Measurements from ENCODE around the gene LGALS3BP. TPM values are rescaled to one million over a fixed set of nuclear protein-coding genes. Genes with fewer than 3 reads are reported as not detected.

The LGALS3BP gene
- polyA plus RNA-seq, 1 donor = 325 TPM

DNA sequence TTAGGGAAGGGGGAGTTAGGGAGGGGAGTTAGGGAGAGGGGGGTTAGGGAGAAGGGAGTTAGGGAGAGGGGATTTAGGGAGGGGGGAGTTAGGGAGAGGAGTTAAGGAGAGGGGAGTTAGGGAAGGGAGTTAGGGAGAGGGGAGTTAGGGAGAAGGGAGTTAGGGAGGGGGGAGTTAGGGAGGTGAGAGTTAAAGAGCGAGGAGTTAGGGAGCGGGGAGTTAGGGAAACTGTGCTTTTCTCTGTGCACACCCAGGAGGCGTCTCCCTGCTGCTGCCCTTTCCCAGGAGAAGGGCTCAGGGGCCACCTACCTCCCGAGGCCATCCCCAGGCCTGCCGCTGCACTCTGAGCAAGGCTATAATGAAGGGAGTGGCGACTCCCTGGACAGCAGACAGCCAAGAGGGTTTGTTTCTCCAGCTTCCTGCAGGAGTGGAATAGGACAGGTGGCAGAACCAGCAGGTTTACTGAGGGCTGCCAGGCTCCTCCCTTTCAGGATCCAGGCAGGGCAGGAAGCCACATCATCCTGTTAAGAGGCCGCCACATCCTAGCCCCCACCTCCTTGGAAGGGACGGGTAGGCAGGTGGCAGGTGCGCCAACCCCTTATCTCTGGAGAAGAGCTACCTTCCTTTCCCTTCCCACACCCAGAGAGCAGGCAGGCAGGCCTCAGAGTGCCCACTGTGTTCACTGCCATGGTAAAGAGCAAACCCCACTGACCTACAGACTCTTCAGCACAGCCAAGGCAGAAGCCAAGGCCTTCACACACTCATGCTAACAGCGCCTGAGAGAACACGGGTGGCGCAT lies 25.5 kb upstream of the LGALS3BP start:
- no peak overlapping the region for H3K4me3 ChIP-seq (ENCODE audit: low read length)
- peak; percentile 74 to 87 for DNase-seq

DNA sequence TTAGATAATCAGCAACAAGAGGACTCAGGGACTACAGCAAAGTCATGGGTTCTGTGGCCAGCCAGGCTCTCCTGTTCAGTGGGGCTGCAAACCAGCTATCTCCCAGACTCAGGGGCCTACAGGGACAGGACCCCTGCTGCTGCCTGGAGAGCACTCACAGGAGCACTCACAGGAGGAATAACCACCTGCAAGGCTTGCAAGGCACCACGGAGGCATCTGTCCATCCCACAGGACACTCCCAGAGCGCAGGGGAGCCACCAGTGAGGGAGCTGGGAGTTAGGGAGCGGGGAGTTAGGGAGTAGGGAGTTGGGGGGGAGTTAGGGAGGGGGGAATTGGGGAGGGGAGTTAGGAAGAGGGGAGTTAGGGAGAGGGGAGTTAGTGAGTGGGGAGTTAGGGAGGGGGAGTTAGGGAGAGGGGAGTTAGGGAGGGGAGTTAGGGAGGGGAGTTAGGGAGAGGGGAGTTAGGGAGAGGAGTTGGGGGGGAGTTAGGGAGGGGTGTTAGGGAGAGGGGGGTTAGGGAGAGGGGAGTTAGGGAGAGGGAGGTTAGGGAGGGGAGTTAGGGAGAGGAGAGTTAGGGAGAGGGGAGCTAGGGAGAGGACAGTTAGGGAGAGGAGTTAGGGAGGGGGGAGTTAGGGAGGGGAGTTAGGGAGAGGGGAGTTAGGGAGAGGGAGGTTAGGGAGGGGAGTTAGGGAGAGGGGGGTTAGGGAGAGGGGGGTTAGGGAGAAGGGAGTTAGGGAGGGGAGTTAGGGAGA lies 24.1 kb upstream of the LGALS3BP start:
- Histone ChIP-seq H3K27ac (ENCODE audit: low read length) (no peak overlapping the region), H3K4me3 (ENCODE audit: low read length) (no peak overlapping the region), H3K36me3 (ENCODE audit: control insufficient read depth, insufficient read depth, low read length) (peaks cover 32% of the 10 kb centered on the region), H3K27me3 (ENCODE audit: control insufficient read depth, insufficient read depth, low read length) (no peaks in the 10 kb centered on the region), H3K4me1 (ENCODE audit: control insufficient read depth, insufficient read depth, low read length) (peaks cover 26% of the 10 kb centered on the region), H3K9me3 (ENCODE audit: control insufficient read depth, low read depth, low read length) (no peaks in the 10 kb centered on the region)
- WGBS (ENCODE audit: insufficient coverage, low lambda C conversion rate) = no CpG with 5 or more reads among the region's 3 CpGs
- no peak for DNase-seq

More for the DNA sequence above, 25.5 kb upstream of the LGALS3BP start:
- Histone ChIP-seq H3K27me3 (ENCODE audit: control insufficient read depth, insufficient read depth, low read length) (no peaks in the 10 kb centered on the region), H3K36me3 (ENCODE audit: control insufficient read depth, insufficient read depth, low read length) (peaks cover 24% of the 10 kb centered on the region), H3K27ac (ENCODE audit: low read length) (peak overlapping the region; percentile 67), H3K4me1 (ENCODE audit: control insufficient read depth, insufficient read depth, low read length) (peaks cover 32% of the 10 kb centered on the region), H3K9me3 (ENCODE audit: control insufficient read depth, low read depth, low read length) (no peaks in the 10 kb centered on the region)
- no CpG with 5 or more reads among the region's 12 CpGs for WGBS (ENCODE audit: insufficient coverage, low lambda C conversion rate)

GRCh38 chr17:79002796-79003593 lies 23.3 kb upstream of the LGALS3BP start:
- peaks cover 40% of the 10 kb centered on the region for H3K36me3 ChIP-seq (ENCODE audit: control insufficient read depth, insufficient read depth, low read length)
- WGBS (ENCODE audit: insufficient coverage, low lambda C conversion rate) = no CpG with 5 or more reads among the region's 20 CpGs
- DNase-seq = no peak
- H3K4me1 ChIP-seq (ENCODE audit: control insufficient read depth, insufficient read depth, low read length) = peaks cover 17% of the 10 kb centered on the region
- no peak overlapping the region for H3K27ac ChIP-seq (ENCODE audit: low read length)
- no peaks in the 10 kb centered on the region for H3K9me3 ChIP-seq (ENCODE audit: control insufficient read depth, low read depth, low read length)
- no peak overlapping the region for H3K4me3 ChIP-seq (ENCODE audit: low read length)
- H3K27me3 ChIP-seq (ENCODE audit: control insufficient read depth, insufficient read depth, low read length) = no peaks in the 10 kb centered on the region

DNA sequence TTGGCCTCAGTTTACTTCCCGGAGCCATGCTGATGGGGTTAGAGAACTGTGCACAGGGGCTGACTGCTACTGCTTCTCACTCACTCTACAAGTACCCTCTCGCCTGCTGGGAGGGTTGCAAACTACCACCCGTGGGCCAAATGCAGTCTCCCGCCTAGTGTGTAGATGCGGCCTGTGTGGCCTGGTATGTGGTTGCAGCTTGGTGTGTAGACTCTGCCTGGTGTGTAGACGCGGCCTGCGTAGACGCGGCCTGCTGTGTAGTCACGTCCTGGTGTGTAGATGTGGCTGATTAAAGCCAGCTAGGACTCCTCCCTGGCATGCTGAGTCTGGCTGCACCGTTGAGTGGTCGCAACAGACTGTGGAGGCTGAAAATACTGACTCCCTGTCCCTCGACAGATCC lies 22.6 kb upstream of the LGALS3BP start:
- Histone ChIP-seq H3K27ac (ENCODE audit: low read length) (no peak overlapping the region), H3K36me3 (ENCODE audit: control insufficient read depth, insufficient read depth, low read length) (peaks cover 40% of the 10 kb centered on the region), H3K4me1 (ENCODE audit: control insufficient read depth, insufficient read depth, low read length) (peaks cover 16% of the 10 kb centered on the region), H3K27me3 (ENCODE audit: control insufficient read depth, insufficient read depth, low read length) (no peaks in the 10 kb centered on the region), H3K9me3 (ENCODE audit: control insufficient read depth, low read depth, low read length) (no peaks in the 10 kb centered on the region), H3K4me3 (ENCODE audit: low read length) (no peak overlapping the region)
- no CpG with 5 or more reads among the region's 14 CpGs for WGBS (ENCODE audit: insufficient coverage, low lambda C conversion rate)
- no peak for DNase-seq

DNA sequence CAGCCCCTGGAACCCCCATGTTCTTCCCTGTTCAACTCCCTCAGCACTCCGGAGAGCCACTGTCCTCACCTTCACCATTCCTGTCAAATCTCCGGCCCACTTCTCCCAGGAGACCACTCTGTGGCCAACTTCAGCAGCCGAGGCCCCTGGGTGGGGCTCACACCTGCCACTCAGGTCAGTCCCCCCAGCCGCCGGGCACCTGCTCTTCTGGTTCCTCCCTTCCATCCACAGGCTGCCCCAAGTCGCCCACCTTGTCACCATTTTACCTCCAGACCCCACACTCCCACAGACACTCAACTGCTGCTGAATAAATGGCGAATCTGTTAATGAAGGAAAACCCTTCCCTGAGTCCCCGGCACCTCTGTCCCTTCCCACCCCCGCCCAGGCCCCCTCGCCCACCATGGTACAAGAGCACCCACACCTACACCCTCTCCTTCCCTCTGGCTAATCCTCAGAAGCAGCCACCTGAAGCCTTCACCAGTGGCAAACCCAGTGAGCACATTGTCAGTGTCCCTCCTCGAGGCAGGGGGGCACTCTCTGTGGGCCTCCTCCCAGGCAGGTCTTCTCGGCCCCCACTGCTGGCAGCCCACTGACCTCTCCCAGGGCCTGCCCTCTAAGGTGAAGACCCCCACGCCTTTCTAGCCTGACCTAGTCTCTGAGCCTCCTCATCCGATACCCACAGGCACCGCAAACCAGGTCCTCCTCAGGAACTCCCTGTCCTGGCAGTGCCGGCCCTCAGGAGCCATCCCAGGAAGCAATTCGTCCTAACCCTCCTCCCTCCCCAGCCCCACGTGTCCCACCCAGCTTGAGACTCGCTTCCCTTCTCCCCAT lies 21.7 kb upstream of the LGALS3BP start:
- no CpG with 5 or more reads among the region's 19 CpGs for WGBS (ENCODE audit: insufficient coverage, low lambda C conversion rate)
- Histone ChIP-seq H3K4me1 (ENCODE audit: control insufficient read depth, insufficient read depth, low read length) (peaks cover 12% of the 10 kb centered on the region), H3K27ac (ENCODE audit: low read length) (no peak overlapping the region), H3K4me3 (ENCODE audit: low read length) (no peak overlapping the region), H3K36me3 (ENCODE audit: control insufficient read depth, insufficient read depth, low read length) (peaks cover 47% of the 10 kb centered on the region), H3K9me3 (ENCODE audit: control insufficient read depth, low read depth, low read length) (no peaks in the 10 kb centered on the region), H3K27me3 (ENCODE audit: control insufficient read depth, insufficient read depth, low read length) (no peaks in the 10 kb centered on the region)
- no peak for DNase-seq

DNA sequence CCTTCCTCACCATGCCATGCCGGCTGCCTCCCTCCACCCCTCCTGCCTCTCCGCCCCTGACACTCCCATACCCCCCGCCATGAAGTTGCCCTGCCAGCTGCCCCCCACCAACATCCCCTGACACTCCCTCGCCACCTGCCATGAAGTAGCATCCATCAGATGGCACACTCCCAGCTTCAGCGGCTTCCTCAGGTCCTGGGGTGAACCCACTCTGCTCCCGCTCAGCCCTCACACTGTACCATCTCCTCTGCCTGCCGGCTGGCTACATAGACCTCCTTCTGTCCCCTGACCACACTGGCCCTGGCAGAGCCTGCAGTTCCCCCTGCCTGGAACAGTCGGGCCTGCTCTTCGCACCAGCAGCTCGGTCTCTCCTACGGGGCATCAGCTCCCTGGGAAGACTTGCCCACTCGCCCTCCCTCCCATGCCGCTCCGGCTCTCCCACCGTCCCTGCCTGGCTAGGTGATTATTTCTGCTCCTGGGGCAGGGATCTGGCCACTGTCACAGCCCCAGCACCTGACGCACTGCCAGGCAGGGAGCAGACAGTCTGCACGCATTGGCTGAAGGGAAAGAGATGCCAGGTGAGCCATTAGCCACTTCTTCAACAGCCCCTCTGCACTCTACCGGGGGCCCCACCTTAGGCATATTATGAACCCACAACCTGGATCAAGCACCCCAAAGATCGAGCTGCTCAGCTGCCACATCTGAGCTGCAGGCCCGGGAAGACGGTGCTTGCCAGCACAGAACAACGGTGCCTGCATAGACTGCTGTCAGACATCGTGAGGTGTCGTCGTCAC lies 20.9 kb upstream of the LGALS3BP start:
- WGBS (ENCODE audit: insufficient coverage, low lambda C conversion rate) = no CpG with 5 or more reads among the region's 25 CpGs
- Histone ChIP-seq H3K9me3 (ENCODE audit: control insufficient read depth, low read depth, low read length) (no peaks in the 10 kb centered on the region), H3K4me3 (ENCODE audit: low read length) (no peak overlapping the region), H3K27ac (ENCODE audit: low read length) (no peak overlapping the region), H3K4me1 (ENCODE audit: control insufficient read depth, insufficient read depth, low read length) (peaks cover 12% of the 10 kb centered on the region), H3K27me3 (ENCODE audit: control insufficient read depth, insufficient read depth, low read length) (no peaks in the 10 kb centered on the region), H3K36me3 (ENCODE audit: control insufficient read depth, insufficient read depth, low read length) (peaks cover 55% of the 10 kb centered on the region)
- DNase-seq = no peak

GRCh38 chr17:78999947-79000395 lies 20.2 kb upstream of the LGALS3BP start:
- Histone ChIP-seq H3K4me1 (ENCODE audit: control insufficient read depth, insufficient read depth, low read length) (peaks cover 9% of the 10 kb centered on the region), H3K4me3 (ENCODE audit: low read length) (no peak overlapping the region), H3K27me3 (ENCODE audit: control insufficient read depth, insufficient read depth, low read length) (no peaks in the 10 kb centered on the region), H3K9me3 (ENCODE audit: control insufficient read depth, low read depth, low read length) (peaks cover 3% of the 10 kb centered on the region), H3K27ac (ENCODE audit: low read length) (no peak overlapping the region), H3K36me3 (ENCODE audit: control insufficient read depth, insufficient read depth, low read length) (peaks cover 59% of the 10 kb centered on the region)
- WGBS (ENCODE audit: insufficient coverage, low lambda C conversion rate) = no CpG with 5 or more reads among the region's 12 CpGs
- no peak for DNase-seq

DNA sequence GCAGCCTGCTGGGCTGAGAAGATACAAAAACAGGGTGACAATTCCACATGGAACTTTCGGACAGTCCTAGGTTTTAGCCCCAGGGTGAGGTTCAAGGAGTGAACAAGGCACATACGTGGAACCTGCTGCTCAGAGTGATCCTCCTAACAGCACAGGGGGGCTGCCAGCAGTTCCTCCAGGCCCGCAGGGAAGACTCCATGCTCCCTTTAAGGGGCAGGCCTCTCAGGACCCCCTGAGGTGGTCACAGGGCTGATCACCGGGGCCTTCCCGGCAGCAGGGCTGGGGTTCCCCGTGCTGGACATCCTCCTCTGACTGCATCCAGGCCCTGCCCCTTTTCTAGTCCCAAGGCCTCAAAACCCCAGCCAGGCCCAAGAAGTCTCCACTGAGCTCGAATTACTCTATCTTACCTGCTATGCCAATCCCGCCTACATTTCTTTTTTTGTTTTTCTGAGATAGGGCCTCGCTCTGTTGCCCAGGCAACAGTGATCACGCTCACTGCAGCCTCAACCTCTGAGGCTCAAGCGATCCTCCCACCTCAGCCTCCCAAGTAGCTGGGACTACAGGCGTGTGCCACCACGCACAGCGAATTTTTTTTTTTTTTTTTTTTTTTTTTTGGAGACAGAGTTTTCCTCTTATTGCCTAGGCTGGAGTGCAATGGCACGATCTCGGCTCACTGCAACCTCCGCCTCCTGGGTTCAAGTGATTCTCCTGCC lies 19.5 kb upstream of the LGALS3BP start:
- peaks cover 9% of the 10 kb centered on the region for H3K4me1 ChIP-seq (ENCODE audit: control insufficient read depth, insufficient read depth, low read length)
- no peak overlapping the region for H3K4me3 ChIP-seq (ENCODE audit: low read length)
- peaks cover 5% of the 10 kb centered on the region for H3K9me3 ChIP-seq (ENCODE audit: control insufficient read depth, low read depth, low read length)
- H3K27ac ChIP-seq (ENCODE audit: low read length) = no peak overlapping the region
- H3K27me3 ChIP-seq (ENCODE audit: control insufficient read depth, insufficient read depth, low read length) = no peaks in the 10 kb centered on the region
- peaks cover 66% of the 10 kb centered on the region for H3K36me3 ChIP-seq (ENCODE audit: control insufficient read depth, insufficient read depth, low read length)
- no peak for DNase-seq
- no CpG with 5 or more reads among the region's 17 CpGs for WGBS (ENCODE audit: insufficient coverage, low lambda C conversion rate)
